GM19455 (cell line): Measurements from ENCODE around the gene NFE2L2.
"Not testable (repeated sequence)": the region's sequence is repeated elsewhere in the genome, so short reads cannot be mapped to it uniquely, and the experiment has no call there.

Experiments
- ATAC-seq: cut with Tn5 transposase; IDR thresholded peaks from one replicate; pipeline ENCODE4 v1.9.1; 2021; ENCODE audit not compliant: unreplicated experiment

Gene NFE2L2

DNA sequence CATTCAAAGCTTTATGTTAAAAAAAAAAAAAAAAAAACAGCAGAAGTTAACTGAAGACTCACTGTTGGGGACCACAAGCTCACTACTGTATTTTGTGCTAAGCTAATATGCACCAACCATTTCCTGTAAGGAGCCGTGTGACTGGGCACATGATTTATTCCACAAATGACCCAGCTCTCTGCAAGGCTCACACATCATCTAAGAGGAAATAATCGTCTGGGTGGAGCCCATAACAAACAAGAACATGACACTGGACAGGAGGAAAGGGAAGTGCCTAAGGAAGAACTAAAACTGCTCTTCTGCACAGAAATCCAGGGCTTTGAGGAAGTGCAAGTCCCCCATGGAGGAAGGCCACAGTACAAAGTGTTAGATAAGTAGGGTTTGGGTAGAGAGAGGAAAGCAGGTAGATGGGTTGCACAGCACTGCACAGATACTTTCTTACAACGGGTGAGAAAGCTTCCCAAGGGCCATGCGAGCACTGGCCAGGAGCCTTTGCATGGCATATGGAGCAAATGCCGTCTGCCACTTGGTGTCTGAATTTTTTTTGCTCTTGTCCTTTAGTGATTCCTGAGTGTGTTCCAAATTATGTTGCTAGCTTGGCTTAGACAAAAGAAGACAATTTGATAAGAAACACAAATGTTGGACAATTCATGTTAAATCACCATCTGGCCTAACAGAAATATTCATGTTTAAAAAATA, 24.4 kb downstream of the NFE2L2 start:
- ATAC-seq = peak; percentile 46

- no peak for ATAC-seq
Measured at GRCh38 chr2:177239053-177239452, 25.5 kb downstream of the NFE2L2 start.

DNA sequence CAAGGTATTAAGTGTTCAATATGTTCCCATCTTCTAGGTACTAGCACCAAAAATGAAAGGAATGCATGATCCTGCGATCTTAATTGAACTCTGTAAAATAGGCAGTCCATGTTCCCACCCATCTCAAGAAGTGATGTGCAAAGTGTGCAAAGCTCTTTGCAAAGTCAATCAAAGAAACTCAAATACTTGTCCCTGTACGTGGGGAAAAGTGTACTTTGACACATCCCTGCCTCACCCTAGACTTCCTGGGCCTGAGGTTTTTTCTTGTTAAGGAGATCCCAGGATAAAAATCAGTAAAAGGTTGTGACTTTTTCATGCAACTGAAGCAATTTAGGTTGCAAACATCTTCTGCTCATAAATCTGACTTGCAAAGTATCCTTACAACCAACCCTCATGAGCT, 26.6 kb downstream of the NFE2L2 start:
- ATAC-seq = no peak

DNA sequence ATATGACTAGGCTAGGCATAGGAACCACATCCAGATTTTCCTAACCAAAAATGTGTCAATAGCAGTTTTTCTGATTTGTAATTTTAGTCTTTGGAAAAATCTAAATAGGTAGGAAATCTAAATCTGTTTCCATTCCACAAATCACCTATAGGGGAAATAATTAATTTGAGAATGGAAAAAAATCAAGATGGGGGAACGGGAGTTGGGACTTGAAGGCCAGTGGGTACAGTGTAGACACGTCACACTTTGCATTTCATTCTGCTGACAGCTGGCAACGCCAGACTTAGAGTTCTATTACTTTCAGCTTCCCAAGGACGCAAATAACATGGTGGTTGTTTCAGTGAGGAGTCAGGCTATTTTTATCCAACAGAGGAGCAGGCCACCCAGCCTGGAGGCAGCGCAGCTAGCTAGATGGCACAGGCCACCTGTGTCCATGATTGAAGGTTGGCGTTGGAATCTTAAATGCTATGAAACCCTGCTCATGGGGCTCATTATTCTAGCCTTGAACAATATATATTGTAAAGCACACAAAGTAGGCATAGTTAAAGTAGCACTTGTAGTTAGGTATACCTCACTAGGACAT, 28.6 kb downstream of the NFE2L2 start:
- ATAC-seq = no peak

DNA sequence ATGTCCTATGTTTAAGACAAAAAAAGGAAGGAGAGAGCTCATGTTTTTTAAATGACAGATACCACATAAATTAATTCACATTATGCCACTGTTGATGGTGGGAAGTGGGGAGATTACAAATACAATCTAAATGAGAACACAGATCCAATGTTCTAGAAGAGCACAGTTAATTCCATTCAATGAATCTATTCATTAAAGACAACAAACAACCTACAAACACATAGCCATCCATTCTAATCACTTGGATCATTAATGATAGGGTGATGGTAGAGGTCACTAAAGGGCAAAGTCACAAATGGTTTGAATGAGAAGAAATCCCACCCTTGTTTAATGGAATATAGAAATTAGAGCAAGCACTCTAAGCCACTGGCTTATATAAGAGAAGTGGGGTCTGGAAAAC, 30.3 kb downstream of the NFE2L2 start:
- no peak for ATAC-seq

GRCh38 chr2:177232098-177232704, 32.3 kb downstream of the NFE2L2 start:
- ATAC-seq = no peak

DNA sequence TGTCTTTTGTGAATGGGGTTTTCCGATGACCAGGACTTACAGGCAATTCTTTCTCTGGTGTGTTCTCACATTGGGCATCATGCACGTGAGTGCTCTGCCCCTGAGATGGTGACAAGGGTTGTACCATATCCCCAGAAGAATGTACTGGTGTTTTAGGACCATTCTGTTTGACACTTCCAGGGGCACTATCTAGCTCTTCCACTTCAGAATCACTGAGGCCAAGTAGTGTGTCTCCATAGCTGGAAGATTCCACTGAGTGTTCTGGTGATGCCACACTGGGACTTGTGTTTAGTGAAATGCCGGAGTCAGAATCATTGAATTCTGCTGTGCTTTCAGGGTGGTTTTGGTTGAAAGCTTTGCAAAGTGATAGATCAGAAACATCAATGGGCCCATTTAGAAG, 33.3 kb downstream of the NFE2L2 start:
- ATAC-seq = no peak

- ATAC-seq = no peak
Measured at GRCh38 chr2:177229442-177230242, 34.9 kb downstream of the NFE2L2 start.

- ATAC-seq = no peak
Measured at GRCh38 chr2:177225965-177226360, 38.6 kb downstream of the NFE2L2 start.

DNA sequence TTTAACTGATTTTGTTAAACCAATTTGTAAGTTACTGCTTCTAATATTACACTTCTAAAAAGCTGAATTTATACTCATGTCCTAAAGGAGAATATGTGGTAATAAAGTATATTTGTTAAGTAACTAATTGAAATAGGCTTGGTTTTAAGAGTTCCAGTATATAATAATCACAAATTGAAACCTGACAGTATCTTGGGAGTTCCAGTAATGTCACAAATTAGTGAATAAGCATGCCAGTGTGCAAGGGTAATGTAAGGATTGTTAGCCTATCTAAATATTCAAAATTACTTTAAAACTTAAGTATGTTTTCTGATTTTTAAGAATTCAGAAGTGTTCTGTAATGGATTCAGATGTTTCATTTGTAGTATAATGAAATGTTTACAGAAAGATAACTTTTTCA, 41.1 kb downstream of the NFE2L2 start:
- not testable (repeated sequence) for ATAC-seq

DNA sequence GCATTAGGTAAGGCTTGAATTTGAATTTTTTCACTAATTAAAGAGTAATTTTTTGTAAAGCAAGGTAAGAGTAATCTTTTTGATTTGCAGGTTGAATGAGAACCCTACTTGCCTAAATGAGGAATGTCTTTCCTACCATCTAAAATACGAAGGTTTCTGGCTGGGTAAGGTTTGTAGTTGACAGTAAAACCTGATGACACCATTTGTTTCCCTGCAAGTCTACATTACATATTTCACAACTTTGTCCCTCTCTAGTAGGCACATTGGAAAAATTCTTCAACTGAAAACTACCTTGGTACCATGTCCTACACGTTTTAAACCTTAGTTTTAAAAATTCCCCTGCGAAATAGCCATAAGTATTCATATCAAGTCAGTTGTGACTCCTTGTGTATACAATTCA, 42.6 kb downstream of the NFE2L2 start:
- no peak for ATAC-seq

- no peak for ATAC-seq
Measured at GRCh38 chr2:177221534-177221933, 43.0 kb downstream of the NFE2L2 start.

DNA sequence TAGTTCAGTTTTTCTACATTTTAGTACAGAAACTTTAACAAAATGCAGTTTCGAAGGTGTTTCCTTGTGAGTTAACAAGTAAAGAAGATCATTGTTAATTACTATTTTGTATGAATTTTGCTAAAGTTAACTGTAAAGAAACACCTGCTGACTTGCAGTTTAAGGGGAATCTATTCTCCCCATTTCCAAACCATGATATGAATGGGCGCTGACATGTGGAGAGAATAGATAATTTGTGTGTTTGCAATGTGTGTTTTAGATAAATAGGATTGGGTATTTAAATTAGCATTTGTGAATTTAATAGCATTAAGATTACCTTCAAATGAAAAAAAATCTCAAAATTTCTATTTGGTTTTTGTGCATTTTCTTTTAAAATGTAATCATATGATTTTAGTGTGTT, 44.7 kb downstream of the NFE2L2 start:
- not testable (repeated sequence) for ATAC-seq

DNA sequence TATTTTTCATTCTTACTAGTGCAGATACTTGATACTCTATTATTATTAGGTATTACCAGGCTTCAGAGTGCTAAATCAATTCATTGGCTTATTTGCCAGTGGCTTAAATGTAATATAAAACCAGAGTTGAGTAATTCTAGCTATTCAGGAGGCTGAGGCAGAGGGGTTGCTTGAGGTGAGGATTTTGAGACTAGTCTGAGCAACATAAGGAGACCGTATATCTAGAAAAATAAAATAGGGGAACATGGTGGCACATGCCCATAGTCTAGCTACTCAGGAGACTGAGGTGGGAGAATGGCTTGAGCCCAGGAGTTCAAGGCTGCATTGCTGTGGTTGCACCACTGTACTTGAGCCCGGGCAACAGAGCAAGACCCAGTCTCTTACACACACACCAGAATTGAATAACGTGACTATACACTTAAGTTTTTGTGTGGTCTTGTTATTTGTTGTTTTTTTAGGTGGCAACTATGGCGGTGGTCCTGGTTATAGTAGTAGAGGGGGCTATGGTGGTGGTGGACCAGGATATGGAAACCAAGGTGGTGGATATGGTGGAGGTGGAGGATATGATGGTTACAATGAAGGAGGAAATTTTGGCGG, 47.2 kb downstream of the NFE2L2 start:
- ATAC-seq = no peak

DNA sequence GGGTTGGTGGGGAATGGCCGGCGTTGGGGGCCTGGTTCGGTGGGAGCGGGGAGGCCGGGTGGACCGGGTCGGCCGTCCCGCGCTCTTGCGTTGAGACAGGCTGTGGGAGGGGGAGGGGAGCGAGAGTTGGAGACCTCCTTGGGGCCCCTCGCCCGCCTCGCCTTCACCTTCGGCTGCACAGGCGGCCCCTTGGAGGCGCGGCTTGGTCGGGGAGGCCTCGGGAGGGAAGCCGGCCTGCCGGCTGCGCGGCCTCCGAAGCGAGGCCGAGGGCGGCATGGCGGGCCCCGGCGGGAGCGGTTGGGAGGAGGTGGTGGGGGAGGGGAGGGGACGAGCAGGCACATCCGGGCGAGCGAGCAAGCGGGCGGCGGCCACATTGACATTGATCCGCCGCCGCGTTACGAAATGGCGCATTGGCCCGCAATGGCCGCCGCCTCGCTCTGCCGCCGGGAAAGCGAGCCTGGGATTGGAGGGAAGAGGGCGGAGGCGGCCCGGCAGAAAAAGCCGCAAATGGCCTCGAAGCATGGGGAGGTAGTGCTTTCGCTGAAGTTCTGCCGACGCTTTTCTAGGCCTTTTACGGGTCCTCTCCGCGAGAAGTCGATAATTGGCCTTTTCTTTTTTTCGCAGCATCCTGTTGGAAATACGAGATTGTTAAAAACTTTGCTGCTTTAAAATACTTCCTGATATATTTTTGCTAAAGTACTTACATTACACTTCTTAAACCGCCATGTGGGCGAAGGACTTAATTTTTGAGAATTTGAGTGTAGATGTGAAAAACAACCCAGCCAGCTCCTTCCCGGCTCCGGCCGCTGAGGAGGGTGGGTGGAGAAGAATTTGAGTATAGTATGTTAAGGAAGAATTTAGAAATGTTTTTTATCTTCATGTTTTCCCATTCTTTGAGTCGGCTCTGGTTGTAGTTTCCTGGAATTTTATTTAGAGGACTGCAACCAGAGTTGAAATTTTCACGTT, 51.4 kb downstream of the NFE2L2 start:
- peak; percentile 55 for ATAC-seq

- ATAC-seq = peak; percentile 89
Measured at GRCh38 chr2:177212106-177212890, 52.2 kb downstream of the NFE2L2 start, which contains the start of gene HNRNPA3. TSS of gene HNRNPA3 (plus strand) at chr2:177212794. CDS start at chr2:177212800, 6 bp downstream.

DNA sequence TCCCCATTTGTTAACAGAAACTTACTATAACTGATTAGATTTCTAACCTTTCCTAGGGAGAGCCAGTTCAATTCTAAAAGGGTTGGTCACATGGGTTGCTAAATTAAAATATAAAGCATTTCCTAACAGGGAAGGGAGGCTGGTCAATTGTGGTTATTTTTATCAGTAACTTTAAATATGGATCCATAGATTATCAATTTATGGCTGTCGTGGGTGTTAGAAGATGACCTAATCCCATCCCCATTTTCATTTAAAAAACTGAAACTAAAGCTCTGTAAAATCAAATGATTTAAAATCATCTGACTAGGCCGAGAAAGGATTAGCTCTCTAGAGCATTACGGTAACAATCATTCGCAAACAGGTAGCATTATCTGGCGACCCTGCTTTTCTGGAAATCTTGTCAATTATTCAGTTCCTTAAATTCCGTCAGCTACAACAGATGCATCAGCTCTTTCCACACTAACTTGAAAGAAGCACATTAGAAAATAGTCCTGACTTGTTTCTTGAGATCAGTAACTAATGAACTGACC, 52.9 kb downstream of the NFE2L2 start:
- ATAC-seq = no peak

- no peak for ATAC-seq
Measured at GRCh38 chr2:177211169-177211568, 53.4 kb downstream of the NFE2L2 start.

- ATAC-seq = peak; percentile 51
Measured at GRCh38 chr2:177207101-177207500, 57.4 kb downstream of the NFE2L2 start.
